Bronchial epithelial cell (primary cell): ENCODE measurements around the gene NOX5. TPM values are rescaled to one million over a fixed set of nuclear protein-coding genes. Genes with fewer than 3 reads are reported as not detected.

Source experiments
- DNase-seq: peaks from one replicate; pipeline ENCODE4 v3.0.0-alpha.2; 2010; ENCODE audit warnings: low read depth
- FAIRE-seq: peaks from 2 replicates; lab custom pipeline; 2011; peaks lifted over from hg19 to GRCh38; lab: Jason Lieb, UNC
- H3K27me3 ChIP-seq: 2 replicates; pipeline ENCODE4 v1.5.1; 2011; ENCODE audit warnings: low read length; ENCODE audit not compliant: control insufficient read depth, insufficient read depth
- H3K36me3 ChIP-seq: 2 replicates; pipeline ENCODE4 v1.5.1; 2011; ENCODE audit warnings: low read length; ENCODE audit not compliant: control insufficient read depth, insufficient read depth
- H3K4me3 ChIP-seq: 2 replicates; pipeline ENCODE4 v1.5.1; 2011; ENCODE audit warnings: mild to moderate bottlenecking, low read depth, low read length, control low read depth
- total RNA-seq: library from RNA; depleted of rRNA; stranded (reverse); fragments of >200 nt; gene quantifications from 2 replicates; pipeline ENCODE4 v1.2.1, GENCODE V29; 2014
- TF ChIP-seq, protein P1 (sequence below): IDR thresholded peaks from 2 replicates; pipeline ENCODE4 v1.5.1; 2011; ENCODE audit warnings: mild to moderate bottlenecking, moderate library complexity, low read length, control low read depth, inconsistent platforms; ENCODE audit not compliant: insufficient read depth, severe bottlenecking

NOX5 gene
- total RNA-seq, 1 donor from 2014 or later, result not detected

DNA sequence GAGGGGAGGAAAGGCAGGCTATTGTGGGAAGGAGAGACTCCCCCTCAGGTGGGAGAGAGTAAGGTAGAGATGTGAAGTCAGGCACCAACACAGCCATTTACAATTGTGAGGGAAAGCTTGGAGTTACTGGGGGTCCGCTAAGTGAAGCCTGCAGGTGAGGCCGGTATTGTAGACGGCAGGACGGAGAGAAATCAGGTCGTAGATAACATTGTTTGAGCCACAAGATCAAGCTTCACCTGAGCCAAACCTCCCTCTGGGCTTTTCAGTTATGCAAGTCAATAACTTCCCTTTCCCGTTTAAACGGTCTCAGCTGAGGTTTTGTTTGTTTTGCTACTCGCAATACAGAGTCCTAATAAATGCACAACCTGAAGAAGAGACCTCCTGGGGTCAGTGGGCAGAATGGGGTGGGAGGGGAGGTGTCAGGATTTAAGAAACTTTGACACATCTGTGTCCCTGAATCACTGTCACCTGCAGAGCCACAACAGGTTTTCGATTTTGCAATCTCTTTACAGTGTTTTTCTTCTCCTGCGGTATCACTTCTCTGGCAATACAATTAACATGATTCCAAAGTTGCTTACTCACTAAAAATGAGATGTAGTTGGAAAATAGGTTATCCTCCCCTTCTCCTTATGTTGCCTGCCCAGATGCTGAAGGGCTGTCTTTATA, 73.9 kb downstream of the NOX5 start:
- FAIRE-seq (no peak), DNase-seq (peak; percentile 32)
- no peaks in the 10 kb centered on the region for H3K36me3 ChIP-seq
- no peak overlapping the region for H3K4me3 ChIP-seq
- peaks cover 4% of the 10 kb centered on the region for H3K27me3 ChIP-seq
- TF ChIP-seq, protein P1, sequence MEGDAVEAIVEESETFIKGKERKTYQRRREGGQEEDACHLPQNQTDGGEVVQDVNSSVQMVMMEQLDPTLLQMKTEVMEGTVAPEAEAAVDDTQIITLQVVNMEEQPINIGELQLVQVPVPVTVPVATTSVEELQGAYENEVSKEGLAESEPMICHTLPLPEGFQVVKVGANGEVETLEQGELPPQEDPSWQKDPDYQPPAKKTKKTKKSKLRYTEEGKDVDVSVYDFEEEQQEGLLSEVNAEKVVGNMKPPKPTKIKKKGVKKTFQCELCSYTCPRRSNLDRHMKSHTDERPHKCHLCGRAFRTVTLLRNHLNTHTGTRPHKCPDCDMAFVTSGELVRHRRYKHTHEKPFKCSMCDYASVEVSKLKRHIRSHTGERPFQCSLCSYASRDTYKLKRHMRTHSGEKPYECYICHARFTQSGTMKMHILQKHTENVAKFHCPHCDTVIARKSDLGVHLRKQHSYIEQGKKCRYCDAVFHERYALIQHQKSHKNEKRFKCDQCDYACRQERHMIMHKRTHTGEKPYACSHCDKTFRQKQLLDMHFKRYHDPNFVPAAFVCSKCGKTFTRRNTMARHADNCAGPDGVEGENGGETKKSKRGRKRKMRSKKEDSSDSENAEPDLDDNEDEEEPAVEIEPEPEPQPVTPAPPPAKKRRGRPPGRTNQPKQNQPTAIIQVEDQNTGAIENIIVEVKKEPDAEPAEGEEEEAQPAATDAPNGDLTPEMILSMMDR, result no peak

DNA sequence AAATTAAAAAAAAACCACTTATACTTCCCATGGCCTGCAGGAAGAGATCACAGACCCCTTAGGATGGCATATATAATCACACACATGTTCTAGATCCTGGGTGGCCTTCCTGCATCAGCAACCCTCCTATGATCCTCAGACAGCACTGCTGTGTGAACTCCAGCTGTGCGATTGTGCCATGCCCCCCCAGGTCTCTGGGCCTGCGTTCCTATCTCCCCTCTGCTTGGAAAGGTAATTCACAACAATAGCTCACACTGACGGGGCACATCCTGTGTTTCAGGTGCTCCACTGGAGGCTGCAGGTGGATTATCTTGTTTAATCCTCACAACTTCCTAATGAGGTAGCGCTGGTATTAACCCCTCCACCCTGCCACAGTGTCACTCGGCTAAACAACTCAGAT, 74.8 kb downstream of the NOX5 start:
- no peaks in the 10 kb centered on the region for H3K36me3 ChIP-seq
- no peak for FAIRE-seq
- H3K27me3 ChIP-seq, result peaks cover 2% of the 10 kb centered on the region
- TF ChIP-seq, protein P1, result no peak
- H3K4me3 ChIP-seq, result no peak overlapping the region
- DNase-seq, result no peak

DNA sequence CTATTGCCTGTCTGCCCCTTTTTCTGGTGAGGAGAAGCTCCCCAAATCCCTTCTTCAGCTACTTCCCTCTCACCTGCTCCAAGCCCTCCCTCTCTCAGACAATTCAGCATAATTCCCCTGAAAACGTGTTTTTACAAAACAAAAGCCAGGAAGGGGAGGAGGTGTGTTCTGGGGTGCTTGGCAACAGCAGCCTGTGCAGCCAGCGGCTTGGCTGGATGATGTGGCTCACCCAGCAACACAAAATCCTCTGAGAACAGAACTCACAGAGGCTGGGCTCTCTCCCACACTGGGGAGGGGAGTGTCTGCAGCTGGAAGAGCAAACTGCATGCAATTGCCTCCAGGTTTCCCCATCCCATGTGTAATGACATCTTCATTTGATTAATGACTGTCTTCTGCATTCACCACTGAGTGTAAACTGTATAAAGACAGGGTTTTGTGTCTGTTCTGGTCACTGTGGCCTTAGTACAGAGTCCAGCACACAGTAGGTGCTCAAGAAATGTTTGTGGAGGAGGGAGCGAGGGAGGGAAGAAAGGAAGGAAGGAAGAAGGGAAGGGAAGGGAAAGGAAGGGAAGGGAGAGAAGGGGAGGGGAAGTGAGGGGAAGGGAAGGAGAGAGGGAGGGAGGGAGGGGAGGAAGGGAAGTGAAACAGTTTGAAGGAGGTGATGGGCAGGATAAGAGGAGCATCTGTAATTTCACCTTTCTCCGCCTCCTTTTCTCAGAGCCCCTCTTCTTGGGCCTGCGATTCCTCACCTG, 75.9 kb downstream of the NOX5 start:
- FAIRE-seq, result no peak
- no peak overlapping the region for H3K4me3 ChIP-seq
- H3K36me3 ChIP-seq, result no peaks in the 10 kb centered on the region
- no peak for DNase-seq
- TF ChIP-seq, protein P1, result no peak
- H3K27me3 ChIP-seq, result peaks cover 2% of the 10 kb centered on the region

DNA sequence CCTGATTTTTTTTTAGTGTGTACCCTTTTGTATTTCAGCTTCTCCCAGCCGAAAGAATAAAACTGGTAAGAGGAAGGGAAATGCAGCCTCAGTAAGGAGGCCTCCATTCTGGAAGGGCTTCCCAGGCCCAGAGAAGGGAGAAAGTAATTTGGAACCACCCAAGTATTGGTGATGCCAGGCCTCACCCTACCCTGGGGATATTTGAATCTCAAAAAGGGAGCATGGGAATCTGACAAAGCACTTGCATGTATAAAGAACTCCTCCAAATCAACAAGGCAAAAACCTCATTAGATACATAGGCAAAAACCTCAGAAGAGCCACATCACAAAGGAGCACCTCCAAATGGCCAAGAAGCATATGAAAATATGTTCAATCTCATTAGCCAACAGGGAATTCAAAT, 77.2 kb downstream of the NOX5 start:
- FAIRE-seq, result no peak

GRCh38 chr15:69092159-69092558, 77.7 kb downstream of the NOX5 start:
- Histone ChIP-seq H3K27me3 (peaks cover 9% of the 10 kb centered on the region), H3K36me3 (no peaks in the 10 kb centered on the region), H3K4me3 (no peak overlapping the region)
- DNase-seq, result peak; percentile 91
- TF ChIP-seq, protein P1, result no peak
- FAIRE-seq, result no peak

More for the DNA sequence above, 77.2 kb downstream of the NOX5 start:
- no peak for DNase-seq
- TF ChIP-seq, protein P1, result no peak
- Histone ChIP-seq H3K27me3 (peaks cover 6% of the 10 kb centered on the region), H3K4me3 (no peak overlapping the region), H3K36me3 (no peaks in the 10 kb centered on the region)
